DND-41 (cell line): ENCODE data around the gene HRAS.

Experiments used
- CTCF ChIP-seq: IDR thresholded peaks from 2 replicates; pipeline ENCODE4 v1.5.1; 2012; ENCODE audit warnings: borderline replicate concordance, low read length, moderate library complexity, mild to moderate bottlenecking; ENCODE audit not compliant: poor library complexity, severe bottlenecking; ENCODE audit errors: extremely low read depth
- EZH2 ChIP-seq: IDR thresholded peaks from 3 replicates; pipeline ENCODE4 v1.6.1; 2012; ENCODE audit warnings: borderline replicate concordance, low read depth, mild to moderate bottlenecking, moderate library complexity, low read length, inconsistent platforms; ENCODE audit not compliant: severe bottlenecking

GRCh38 chr11:575996-576768 is 40.8 kb upstream of the HRAS start, which contains the start of gene PHRF1:
- no peak for TF ChIP-seq CTCF
- TF ChIP-seq EZH2: no peak
